ENCODE measurements around the gene KRTAP6-3.

KRTAP6-3 gene

DNA sequence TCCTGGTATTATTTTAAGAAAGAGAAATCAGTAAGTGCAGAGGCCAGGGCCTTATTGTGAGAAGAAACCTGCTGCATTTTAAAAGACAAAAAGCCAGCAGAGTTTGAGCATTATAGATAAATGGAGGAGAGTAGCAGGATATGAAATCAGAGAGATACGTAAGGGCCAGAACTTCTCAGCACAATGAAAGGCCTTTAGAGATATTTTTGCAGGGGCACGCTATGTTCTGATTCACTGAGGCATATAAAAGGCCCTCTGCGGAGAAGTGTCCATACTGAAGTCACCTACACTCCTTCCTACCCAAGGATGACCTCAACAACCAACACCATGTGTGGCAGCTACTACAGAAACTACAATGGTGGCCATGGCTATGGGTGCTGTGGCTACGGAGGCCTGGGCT, at the start of gene KRTAP6-3:
TSS of gene KRTAP6-3 (plus strand) at position 301 of the 400 bp plus-strand sequence. CDS start at position 307, 6 bp downstream.
- no peak for DNase-seq

GRCh38 chr21:30552782-30553181, 39.5 kb upstream of the KRTAP6-3 start:
- no peak for DNase-seq

GRCh38 chr21:30555095-30555494, 37.1 kb upstream of the KRTAP6-3 start:
- DNase-seq, result no peak

DNA sequence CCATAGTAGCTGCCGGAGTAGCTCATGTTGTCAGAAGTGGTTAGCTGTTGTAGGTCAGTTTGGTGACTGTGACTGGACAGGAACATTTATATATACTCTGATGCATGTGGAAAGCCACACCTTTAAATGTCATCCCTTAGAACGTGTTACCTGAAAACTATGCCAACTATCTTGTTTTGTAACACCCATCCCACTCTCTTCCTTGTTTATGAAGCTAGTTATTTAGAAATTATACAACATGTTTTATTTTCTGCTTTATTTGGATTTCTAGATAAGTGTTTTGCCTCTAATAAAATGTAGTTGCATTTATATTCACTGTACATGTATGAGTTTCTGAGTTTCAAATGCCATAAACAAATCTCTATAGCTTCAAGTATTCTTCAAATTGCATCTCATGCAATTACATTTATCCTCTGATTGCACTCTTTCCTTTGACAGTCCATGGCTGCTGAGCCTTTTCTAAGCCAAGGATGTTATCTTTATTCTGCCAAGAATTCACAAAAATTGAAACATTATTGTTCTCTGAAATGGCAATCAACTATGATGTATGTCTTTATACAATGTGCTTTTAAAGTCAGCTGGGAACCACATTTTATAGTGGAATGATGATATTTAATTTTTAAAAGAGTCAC, 30.9 kb upstream of the KRTAP6-3 start, which contains the start of gene KRTAP19-7:
TSS of gene KRTAP19-7 (minus strand) at position 51 of the 632 bp plus-strand sequence. CDS start at position 26, 25 bp downstream.
- no peak for DNase-seq

GRCh38 chr21:30561957-30562356, 30.3 kb upstream of the KRTAP6-3 start:
- DNase-seq, result no peak

DNA sequence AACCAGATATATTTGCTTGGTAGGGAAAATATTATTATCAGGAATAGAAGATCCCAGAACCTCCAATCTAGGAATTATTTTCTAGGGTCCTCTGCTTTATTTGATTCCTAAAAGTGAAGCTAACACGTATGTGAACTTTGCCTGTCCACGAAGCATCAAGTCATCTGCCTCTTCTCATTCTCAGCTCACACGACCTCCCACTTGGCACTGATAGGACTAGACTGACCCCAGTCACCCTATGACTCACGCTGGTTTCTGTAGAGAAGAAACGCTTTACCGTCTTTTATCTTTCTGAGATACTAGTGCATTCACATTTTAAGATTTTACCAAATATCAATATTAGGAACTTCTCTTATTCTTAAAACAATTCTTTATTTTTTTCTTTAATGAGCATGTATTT, 29.2 kb upstream of the KRTAP6-3 start:
- no peak for DNase-seq

DNA sequence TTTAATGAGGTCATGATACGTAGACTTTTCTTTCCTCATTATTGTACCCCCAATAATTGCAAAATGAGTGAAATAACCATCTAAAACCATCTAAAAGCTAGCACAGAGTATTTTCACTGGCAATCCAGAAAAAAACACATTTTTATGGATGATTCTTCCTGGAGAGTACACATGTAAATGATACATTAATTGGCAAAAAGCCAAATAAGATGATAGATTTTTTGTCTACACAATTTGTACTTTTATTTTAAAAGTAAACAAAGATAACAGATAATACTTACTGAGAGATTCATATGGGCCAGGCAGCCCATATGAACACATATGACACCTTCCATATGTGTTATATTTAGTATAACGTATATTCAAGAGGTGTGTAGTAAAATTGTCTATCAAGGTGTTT, 28.6 kb upstream of the KRTAP6-3 start:
- no peak for DNase-seq

DNA sequence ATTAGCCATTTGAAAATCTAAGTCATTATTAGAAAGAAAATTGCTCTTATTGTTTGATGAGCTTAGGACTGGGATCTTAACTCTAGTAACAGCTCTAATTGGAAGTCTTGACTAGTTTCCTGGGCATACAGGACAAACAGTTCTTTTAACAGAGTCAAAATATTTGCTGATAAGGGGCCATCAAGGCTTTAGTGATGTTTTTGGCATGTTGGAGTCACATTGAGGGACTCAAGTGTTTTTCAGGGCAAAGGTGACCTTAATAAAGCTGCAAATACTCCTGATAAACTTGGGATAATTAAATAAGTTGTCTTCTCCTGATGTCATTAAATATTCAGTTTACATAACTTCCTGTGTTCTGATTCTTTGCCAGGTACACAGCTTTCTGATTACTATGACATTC, 24.6 kb upstream of the KRTAP6-3 start:
- no peak for DNase-seq

DNA sequence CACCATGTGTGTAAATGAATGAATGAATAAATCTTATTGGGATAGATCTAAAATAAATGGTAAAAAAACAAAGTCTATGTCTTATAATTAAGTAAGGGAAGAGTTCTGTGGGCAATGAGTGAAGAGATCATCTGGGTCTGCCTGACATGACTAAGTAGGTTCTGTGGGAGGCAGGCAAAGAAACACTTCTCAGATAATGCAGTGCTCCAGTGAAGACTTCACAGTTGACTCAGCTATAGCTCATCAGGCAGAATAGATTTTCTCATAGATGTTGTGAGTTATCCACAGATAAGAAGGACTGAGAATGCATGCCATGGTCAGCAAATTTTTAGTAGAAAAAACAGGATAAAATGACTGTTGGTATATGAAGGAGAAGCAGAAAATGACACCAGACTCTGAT, 14.5 kb upstream of the KRTAP6-3 start:
- no peak for DNase-seq

DNA sequence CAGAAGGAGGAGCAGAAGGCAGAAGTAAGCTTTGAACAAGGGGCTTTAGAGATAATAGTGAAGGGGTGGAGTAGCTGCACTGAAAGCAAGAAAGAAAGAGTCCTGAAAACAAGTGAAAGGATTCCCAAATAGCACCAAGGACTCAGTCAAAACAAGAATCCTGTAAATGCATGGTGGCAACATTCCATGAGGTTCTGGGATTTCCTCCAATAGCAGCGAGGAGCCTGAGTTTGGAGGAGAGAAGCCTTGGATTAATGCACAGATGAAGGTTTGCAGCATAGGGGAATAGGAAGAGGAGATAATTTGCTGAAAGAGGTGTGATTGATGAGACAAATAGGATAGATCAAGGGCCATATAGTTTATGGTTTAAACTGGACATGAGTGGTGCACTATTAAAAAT, 12.9 kb upstream of the KRTAP6-3 start:
- DNase-seq, result no peak

- DNase-seq, result no peak
Measured at GRCh38 chr21:30580132-30580531, 12.1 kb upstream of the KRTAP6-3 start.

GRCh38 chr21:30582870-30583269, 9.4 kb upstream of the KRTAP6-3 start:
- no peak for DNase-seq

- no peak for DNase-seq
Measured at GRCh38 chr21:30590297-30590696, 1.9 kb upstream of the KRTAP6-3 start, which contains the start of gene KRTAP22-2. Gene KRTAP22-2, minus strand, starts transcription at chr21:30590397.

DNA sequence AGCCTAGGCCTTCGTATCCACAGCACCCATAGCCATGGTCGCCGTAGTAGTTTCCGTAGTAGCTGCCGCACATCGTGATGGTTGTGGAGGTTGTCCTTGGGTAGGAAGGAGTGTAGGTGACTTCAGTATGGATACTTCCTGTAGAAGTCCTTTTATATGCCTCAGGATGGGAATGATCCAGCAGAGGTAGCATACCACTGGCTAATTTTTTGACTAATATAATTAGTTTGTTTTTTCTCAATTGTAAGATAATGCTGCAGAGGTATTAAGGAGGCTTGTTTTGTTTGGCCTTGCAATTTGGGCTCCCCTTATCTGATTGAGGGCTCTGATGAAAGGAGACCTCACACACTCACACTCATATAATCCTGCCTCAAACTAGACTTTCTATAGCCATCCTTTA, 6.6 kb downstream of the KRTAP6-3 start, which contains the start of gene KRTAP6-2:
TSS of gene KRTAP6-2 (minus strand) at position 101 of the 400 bp plus-strand sequence. CDS start at position 73, 28 bp downstream.
- no peak for DNase-seq

DNA sequence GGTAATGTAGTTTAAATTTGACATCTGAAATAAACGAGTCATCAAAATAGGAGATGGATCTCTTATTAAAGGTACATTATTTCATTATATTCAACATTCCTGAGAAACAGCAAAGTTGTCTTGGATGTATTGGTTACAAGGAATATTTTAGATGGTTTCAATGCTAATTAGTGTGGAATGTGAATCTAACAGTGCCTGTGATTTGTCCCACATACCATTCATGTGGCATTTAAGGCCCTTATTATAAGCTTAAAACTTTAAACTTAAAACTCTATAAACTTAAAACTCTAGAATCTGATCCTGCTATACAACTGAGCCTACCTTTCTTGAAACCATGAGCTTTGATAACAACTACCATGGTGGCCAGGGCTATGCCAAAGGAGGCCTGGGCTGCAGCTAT, 8.5 kb downstream of the KRTAP6-3 start, which contains the start of gene KRTAP22-1:
TSS of gene KRTAP22-1 (plus strand) at position 301 of the 400 bp plus-strand sequence.
- DNase-seq, result no peak

GRCh38 chr21:30605968-30606367, 13.7 kb downstream of the KRTAP6-3 start:
- no peak for DNase-seq

DNA sequence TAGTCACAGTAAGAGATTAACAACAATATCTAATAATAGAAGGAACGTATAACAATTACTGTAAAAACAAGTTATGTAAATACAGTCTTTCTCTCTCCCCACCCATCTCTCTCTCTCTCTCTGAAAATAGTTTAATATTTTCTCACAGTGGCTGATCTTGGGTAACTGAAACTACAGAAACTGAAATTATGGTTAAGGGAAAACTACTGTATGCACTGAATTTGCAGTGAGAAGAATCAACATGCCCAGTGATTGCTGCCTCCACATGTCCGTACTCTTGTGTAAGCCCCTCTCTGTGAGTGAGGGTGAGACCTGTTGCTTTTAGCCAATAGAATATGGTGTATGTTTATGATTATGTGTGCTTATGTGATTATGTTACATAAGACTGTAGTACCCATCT, 19.9 kb downstream of the KRTAP6-3 start:
- DNase-seq, result no peak

DNA sequence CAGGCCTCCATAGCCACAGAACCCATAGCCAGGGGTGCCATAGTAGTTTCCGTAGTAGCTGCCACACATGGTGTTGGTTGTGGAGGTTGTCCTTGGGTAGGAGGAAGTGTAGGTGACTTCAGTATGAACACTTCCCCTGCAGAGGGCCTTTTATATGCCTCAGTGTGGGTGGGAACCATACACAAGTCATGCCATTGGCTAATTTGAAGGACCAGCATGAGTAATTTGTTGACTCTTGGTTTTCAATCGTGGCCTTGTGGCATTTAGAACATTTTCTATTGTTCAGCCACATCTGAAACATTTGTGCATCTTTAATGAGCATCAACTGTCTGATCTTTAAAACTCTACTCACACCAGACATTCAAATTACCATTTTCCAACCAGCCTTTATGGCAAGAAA, 21.6 kb downstream of the KRTAP6-3 start, which contains the start of gene KRTAP6-1:
TSS of gene KRTAP6-1 (minus strand) at position 95 of the 400 bp plus-strand sequence. CDS start at position 69, 26 bp downstream.
- no peak for DNase-seq

GRCh38 chr21:30615199-30615598, 23.0 kb downstream of the KRTAP6-3 start:
- DNase-seq, result no peak

GRCh38 chr21:30616125-30616524, 23.9 kb downstream of the KRTAP6-3 start, which contains the start of gene KRTAP20-1:
Gene KRTAP20-1, plus strand, starts transcription at chr21:30616425. Its CDS starts 30 bp downstream, at chr21:30616455.
- no peak for DNase-seq

DNA sequence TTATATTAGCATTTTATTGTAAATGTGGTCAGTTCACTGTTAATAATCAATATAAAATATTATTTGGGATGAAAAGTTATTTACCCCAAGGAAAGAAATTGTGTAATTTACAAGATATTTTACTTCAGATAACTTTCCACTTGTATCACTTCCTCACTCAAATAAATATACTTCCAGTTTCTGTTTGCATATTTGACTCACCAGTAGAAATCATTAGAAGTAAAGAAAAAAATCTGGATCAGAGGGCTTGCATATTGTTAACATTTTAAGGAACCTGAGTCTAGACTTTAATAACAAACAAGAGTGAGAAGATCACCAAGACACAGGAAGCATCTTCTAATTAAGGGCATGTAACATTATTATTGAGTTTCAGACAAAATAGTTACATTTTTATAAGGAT, 27.8 kb downstream of the KRTAP6-3 start:
- DNase-seq, result no peak

- no peak for DNase-seq
Measured at GRCh38 chr21:30620522-30620921, 28.3 kb downstream of the KRTAP6-3 start, which contains the start of gene KRTAP20-4. Gene KRTAP20-4, plus strand, starts transcription at chr21:30620627.

GRCh38 chr21:30623362-30623761, 31.1 kb downstream of the KRTAP6-3 start:
- no peak for DNase-seq

- no peak for DNase-seq
Measured at GRCh38 chr21:30625449-30626165, 33.4 kb downstream of the KRTAP6-3 start.

Measured in hematopoietic multipotent progenitor cell treated with erythropoietin and hydrocortisone succinate and interleukin-3 and kit ligand, for 6 days (in vitro differentiated cells).